GM12864 (cell line): ENCODE measurements around the gene ZNF160.

Experiments
- DNase-seq: peaks from one replicate; pipeline ENCODE4 v3.0.0-alpha.2; 2011; ENCODE audit warnings: low read depth
- H3K4me3 ChIP-seq: 2 replicates; pipeline ENCODE4 v1.5.1; 2011; ENCODE audit warnings: mild to moderate bottlenecking, low read depth, low read length, control low read depth
- CTCF ChIP-seq: IDR thresholded peaks from 2 replicates; pipeline ENCODE4 v1.5.1; 2011; ENCODE audit warnings: low read depth, mild to moderate bottlenecking, moderate library complexity, low read length, control low read depth, inconsistent platforms; ENCODE audit errors: missing control alignments

Gene ZNF160

GRCh38 chr19:53103234-53104203 is at the start of gene ZNF160:
ZNF160 (minus strand) TSS chr19:53103422; CDS start chr19:53086276, 17,146 bp downstream.
- peak; percentile 91 for DNase-seq
- TF ChIP-seq CTCF = no peak
- H3K4me3 ChIP-seq = peak within 1 kb of the TSS; percentile 85

GRCh38 chr19:53147645-53148044 is 44.4 kb upstream of the ZNF160 start:
- H3K4me3 ChIP-seq = no peak overlapping the region
- no peak for TF ChIP-seq CTCF
- DNase-seq = no peak

- no peak overlapping the region for H3K4me3 ChIP-seq
- TF ChIP-seq CTCF = no peak
- DNase-seq = no peak
Measured at GRCh38 chr19:53140351-53140750, 37.1 kb upstream of the ZNF160 start.

- TF ChIP-seq CTCF = no peak
- no peak overlapping the region for H3K4me3 ChIP-seq
- no peak for DNase-seq
Measured at GRCh38 chr19:53136432-53136831, 33.2 kb upstream of the ZNF160 start.

GRCh38 chr19:53132141-53132991 is 29.1 kb upstream of the ZNF160 start, which contains the start of gene ZNF415:
ZNF415 (minus strand) TSS chr19:53132910; CDS start chr19:53122676, 10,234 bp downstream.
- TF ChIP-seq CTCF = no peak
- H3K4me3 ChIP-seq = no peak within 1 kb of the TSS
- no peak for DNase-seq

- TF ChIP-seq CTCF = no peak
- H3K4me3 ChIP-seq = no peak overlapping the region
- DNase-seq = no peak
Measured at GRCh38 chr19:53131727-53132126, 28.5 kb upstream of the ZNF160 start.
